Superior temporal gyrus (tissue), 1 donor: Measurements from ENCODE around the gene CDC25A.
"Not testable (repeated sequence)": the region's sequence is repeated elsewhere in the genome, so short reads cannot be mapped to it uniquely, and the experiment has no call there.

Source experiments
- DNase-seq: peaks from one replicate; pipeline ENCODE4 v3.0.0-alpha.2; 2016; ENCODE audit errors: extremely low spot score

Gene CDC25A

DNA sequence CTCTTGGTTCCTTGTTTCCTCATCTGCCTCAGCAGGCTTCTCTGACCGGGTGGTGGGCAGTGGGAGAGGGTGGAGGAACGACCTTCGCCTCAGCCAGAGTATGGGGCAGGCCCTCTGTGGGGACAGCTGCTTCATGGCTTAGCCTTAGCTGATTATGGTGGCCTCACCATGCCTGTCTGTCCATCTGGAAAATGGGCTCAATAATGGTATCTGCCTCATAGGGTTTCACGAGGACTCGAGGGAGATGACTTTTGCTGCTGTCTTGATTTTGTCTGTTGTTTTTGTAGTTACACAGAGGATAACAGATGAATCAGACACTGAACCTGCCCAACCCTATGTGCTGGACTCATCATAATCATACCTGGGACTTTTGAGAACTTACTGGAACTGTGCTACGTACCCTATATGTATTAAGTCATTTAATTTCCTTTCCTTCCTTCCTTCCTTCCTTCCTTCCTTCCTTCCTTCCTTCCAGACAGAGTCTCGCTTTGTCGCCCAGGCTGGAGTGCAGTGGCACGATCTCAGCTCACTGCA, 46.5 kb downstream of the CDC25A start:
- no peak for DNase-seq

DNA sequence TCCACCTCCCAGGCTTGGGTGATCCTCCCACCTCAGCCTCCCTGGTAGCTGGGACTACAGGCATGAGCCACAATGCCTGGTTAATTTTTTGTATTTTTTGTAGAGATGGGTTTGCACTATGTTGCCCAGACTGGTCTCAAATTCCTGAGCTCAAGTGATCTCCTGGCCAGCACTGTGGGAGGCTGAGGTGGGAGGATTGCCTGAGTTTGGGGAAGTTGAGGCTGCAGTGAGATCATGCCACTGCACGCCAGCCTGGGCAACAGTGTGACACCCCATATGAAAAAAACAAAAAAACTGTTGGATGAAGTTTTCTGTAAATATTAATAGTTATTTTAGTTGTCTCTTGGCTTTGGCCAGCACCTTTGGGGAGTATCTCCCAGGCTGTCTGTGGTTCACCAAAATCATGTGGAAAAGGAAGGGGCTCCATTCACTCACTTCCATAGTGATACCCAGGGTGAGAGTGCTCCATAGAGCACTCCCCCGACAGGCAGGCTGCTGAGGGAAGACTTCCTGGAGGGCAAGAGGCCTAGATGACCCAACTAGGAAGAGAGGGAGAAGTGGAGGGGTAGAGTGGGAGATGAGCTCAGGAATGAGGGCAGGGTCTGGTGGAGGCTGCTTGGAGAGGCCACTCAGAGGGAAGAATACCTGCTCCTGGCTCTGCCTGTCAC, 47.1 kb downstream of the CDC25A start:
- DNase-seq: no peak

DNA sequence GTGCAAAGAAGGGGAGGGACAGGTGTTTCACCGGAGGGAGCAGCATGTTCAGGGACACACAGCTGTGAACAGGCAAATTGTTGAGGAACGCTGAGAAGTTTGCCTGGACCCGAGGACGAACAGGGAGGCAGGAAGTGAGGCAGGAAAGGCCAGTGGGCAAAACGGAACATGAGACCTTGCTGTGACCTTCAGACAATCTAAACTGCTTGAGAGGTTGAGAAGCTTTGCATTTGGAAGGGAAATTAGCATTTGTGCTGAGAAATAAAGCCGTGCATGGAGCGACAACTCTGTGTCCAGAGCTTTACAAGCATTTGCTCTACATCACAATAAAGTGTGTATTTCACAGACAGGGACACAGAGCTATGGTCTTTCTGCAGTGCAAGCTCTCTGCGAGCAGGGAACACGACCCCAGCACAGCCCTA, 47.9 kb downstream of the CDC25A start:
- no peak for DNase-seq

DNA sequence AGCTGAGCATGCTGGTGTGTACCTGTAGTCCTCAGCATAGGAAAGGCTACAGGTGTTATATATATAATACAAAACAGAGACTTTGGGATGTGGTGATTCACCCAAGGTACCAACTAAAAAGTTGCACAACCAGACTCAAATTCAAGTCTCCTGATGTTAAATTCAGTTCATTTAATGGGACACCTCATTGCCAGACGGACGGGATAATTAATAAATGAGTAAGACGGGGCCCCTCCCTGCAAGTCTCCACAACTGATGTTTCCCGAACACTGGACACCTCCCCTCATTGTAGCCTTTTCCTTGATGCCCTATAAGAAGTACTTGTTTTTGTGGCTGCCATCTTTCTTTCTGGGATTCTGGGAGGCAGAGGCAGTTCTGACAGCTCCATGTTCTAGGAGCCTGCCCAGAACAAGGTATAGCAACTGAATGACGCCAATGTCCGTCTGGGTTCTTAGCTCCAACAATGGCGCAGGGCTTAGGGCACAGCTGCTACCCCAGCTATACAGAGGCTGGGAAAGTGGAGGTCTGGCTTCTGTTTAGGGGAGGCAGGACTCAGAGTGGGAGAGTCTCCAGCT, 50.7 kb downstream of the CDC25A start:
- no peak for DNase-seq

DNA sequence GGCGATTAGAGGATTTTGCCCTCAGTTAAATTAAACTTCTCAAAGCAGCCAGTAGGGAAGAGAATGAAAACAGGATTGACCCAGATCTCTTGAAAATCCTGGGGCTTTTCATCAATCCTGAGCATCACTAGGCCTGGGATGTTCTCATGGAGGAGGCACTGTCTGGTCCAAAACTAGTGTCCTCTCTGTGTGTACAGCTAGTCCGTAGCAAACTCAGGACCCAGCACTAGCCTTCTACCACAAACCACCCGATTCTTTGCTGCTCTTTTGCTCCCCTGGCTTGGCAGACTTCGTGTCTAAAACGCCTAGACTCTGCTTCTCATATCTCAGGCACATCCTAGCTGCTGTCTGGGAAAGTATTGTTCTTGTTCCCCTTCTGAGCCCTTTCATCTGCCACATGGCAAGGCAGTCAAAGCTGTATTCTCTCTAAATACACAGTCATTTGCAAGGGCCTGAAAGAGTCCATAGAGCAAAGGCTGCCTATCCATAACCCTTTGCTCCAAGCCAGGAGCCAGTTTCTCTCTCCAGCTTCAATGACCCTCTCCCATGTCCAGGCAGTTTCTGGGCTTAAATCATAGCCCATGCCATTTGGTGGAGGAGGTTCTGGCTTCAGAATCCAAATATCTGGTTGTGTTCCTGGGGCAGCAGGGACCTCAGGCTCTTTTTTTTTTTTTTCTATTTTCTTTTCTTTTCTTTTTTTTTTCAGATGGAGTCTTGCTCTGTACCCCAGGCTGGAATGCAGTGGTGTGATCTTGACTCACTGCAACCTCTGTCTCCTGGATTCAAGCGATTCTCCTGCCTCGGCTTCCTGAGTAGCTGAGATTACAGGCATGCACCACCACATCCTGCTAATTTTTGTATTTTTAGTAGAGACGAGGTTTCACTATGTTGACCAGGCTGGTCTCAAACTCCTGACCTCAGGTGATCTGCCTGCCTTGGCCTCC, 52.4 kb downstream of the CDC25A start:
- peak; percentile 20 for DNase-seq

- peak; percentile 20 for DNase-seq
Observed at GRCh38 chr3:48130321-48130904, 57.8 kb downstream of the CDC25A start.

DNA sequence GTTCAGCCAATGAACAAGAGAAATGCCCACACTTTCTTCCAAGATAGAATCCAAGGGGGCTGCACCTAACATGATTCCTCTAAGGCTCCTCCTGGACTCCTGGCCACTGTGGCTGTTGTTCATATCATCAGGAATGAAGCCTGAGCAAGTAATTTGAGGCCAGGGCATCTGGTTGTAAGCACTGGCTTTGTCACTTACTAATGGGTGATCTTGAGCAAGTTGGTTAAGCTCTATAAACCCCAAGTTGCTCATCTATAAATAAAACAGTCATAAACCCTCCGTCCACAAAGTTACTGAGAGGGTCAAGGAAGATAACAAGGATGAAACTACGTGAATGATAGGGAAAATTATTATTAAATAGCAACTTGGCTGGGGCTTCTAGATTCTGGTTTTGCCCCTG, 58.3 kb downstream of the CDC25A start:
- no peak for DNase-seq

DNA sequence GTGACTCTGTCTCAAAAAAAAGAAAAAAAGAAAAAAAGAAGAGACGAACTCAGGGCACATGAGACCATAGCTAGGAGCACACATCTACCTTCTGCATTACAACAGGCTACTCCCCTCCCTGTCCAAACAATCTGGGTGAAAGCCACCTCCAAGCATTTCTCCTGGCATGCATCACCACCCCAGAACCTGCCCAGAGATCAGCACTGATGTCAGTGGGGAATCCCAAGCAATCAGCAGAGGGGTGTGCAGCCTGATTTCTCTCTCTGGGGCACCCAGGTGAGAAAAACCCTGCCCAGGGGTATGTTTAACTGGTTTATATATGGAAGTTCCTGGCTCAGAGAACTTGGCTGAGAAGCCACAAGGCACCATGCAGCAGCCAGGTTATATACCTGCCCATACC, 59.4 kb downstream of the CDC25A start:
- DNase-seq: no peak

DNA sequence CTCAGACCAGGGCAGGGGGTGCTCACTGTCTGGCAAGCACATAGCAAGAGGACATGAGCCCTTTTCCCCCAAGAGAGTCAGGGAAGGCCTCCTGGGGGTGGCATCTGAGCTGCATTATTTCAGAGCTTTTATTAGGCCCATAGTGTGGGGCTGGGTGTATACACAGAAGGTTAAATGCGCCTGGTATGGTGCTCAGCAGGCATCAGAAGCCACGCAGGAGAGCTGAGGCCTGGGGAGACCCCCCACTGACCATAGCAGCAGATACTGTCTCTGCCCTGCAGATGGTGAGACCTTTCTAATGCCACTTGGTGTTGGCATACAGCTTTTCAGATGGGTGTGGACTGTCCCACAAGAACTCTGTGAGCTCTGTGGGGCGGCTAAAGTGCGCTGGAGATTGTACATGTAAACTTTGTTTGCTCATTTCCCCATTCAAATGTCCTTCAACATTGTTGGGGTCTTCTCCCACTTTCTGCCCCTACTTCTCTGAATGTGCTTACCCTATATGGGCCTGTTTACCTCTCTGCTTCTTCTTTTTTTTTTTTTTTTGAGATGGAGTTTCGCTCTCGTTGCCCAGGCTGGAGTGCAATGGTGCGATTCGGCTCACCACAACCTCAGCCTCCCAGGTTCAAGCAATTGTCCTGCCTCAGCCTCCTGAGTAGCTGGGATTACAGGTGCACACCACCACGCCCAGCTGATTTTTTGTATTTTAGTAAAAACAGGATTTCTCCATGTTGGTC, 62.2 kb downstream of the CDC25A start:
- no peak for DNase-seq

DNA sequence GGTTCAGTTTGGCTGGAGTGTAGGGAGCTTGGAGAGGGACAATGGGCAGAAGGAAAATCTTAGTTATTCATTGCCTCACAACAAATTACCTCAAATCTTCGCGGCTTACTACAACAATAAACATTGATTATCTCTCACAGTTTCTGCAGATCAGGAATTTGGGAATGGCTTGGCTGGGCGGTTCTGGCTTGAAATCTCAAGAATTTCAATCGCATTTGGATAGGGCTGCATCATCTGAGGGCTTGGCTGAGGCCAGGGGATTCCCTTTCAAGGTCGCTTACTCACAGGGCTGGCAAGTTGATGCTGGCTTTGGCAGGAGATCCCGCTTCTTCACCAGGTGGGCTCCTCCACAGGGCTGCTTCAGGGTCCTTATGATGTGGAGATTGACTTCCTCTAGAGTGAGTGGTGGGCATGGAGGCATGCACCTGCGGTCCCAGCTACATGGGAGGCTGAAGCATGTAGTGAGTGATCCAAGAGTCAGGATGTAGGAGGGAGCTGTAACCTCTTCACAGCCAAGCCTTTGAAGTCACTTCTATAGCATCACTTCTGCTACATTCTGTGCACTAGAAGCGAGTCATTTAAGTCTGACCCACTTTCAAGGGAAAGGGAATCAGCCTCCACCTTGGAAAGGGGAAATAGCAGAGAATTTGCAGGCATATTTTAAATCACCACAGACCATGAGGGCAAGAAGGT, 63.1 kb downstream of the CDC25A start:
- DNase-seq: no peak

DNA sequence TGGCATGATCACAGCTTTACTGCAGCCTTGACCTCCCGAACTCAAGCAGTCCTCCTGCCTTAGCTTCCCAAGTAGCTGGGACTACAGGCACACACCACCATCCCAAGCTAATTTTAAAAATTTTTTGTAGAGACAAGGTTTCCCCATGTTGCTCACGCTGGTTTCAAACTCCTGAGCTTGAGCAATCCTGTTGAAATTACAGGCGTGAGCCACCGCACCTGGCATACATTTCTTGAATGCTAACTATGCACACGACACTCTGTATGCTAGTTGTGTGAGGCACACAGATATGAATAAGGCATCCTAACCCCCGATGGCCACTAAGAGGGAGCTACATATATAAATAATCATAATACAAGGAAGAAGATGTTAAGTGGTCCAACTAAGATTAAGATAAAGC, 64.9 kb downstream of the CDC25A start:
- no peak for DNase-seq

- no peak for DNase-seq
Observed at GRCh38 chr3:48122504-48122903, 65.7 kb downstream of the CDC25A start.

- DNase-seq: no peak
Observed at GRCh38 chr3:48120223-48120622, 68.0 kb downstream of the CDC25A start.

DNA sequence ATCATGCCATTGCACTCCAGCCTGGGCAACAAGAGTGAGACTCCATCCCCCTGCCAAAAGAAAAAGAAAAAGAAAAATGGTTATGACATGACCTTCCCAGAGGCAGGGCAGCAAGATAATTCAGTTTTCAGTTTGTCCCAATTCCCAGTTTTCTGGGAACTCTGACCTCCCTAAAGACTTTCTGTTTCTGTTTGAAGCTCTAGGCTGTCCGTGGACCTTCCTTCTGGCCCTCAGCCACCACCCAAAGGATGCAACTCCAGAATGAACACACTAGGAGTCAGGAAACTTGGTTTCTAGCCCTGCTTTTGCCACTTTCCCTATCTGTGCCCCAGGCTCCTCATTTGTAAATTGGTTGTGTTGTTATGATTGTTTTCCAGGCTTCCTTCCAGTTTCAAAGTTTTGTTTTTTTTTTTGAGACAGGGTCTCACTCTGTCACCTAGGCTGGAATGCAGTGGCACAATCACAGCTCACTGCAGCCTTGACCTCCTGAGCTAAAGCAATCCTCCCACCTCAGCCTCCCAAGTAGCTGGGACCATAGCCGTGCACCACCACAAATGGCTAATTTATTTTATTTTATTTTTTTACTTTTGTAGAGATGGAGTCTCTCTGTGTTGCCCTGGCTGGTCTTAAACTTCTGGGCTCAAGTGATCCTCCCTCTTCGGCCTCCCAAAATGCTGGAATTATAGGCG, 68.6 kb downstream of the CDC25A start:
- DNase-seq: no peak

- DNase-seq: no peak
Observed at GRCh38 chr3:48118928-48119327, 69.3 kb downstream of the CDC25A start.

DNA sequence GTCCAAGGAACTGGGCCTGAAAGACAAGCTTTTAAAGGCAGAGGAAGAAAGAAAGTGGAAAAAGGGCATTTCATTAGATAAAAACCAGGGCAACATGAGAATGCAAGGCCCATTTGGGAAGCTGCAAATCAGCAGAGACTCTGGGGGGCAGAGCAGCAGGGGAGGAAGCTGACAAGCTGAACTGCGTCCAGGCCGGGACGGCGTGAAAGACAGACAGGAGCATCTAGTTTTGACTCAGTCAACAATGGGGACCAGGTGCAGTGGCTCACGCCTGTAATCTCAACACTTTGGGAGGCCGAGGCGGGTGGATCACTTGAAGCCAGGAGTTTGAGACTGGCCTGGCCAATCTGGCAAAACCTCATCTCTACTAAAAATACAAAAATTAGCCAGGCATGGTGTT, 69.9 kb downstream of the CDC25A start:
- DNase-seq: no peak

DNA sequence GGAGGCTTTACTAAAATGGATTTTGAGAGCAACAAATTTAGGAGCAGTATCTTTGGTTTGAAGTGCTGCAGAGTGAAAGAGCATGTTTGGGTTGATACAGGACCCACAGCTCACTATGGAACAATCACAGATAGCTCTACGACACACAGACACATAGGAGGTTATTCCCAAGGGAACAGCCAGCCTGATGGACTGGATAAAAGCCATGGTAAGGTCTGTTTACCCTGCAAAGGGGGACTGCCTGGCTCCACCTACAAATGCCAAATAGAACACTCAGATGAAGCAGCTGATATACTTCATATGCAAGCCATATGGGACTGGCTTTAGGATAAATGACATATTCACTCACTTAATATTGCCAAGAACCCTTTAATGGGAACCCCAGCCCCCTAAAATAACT, 75.4 kb downstream of the CDC25A start:
- DNase-seq: no peak

- DNase-seq: not testable (repeated sequence)
Observed at GRCh38 chr3:48112108-48112791, 76.0 kb downstream of the CDC25A start.

- DNase-seq: no peak
Observed at GRCh38 chr3:48110463-48110862, 77.8 kb downstream of the CDC25A start.

- no peak for DNase-seq
Observed at GRCh38 chr3:48107227-48107626, 81.0 kb downstream of the CDC25A start.
